NCI-H2107 (cell line): ENCODE data around the gene TAF1B.

Experiments
- DNase-seq: peaks from one replicate; lab custom pipeline; 2025; lab: John Stamatoyannopoulos, UW

TAF1B gene

GRCh38 chr2:9967053-9967775 is 123.9 kb downstream of the TAF1B start:
- DNase-seq = no peak

GRCh38 chr2:9968553-9969497 is 125.6 kb downstream of the TAF1B start:
- no peak for DNase-seq

- DNase-seq = no peak
Measured at GRCh38 chr2:9970200-9971044, 127.1 kb downstream of the TAF1B start.

DNA sequence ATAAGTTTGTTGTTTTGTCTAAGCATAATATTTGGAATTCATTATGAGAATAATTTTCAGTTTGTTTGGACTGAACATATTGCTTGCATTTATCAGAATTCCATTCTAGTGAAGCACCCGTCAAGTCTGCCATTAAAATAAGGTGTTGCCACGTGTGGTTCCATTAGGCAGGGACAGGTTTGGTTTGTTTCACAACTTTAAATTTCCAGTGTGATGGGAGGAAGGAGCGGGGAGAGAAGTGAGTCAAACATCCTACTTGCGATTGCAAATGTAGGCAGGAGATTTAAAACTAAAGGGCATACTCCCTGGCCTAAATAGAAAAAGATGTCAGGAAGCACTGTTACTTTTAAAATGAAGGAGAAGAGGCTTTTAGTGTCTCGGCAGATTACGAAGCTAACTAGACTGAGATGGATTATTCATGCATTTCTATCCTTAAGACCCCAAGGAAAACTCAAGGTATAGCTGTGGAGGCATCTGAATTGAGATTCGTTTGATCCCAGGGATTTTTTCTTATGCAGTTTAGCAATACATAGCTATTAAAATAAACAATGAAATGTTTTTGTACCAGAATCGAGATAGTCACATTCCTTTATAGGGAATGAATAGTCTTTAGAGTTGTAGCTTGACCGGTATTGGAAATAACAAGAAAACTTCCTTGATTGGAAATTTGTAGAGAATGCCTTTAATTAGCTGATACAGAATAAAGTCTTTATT is 128.0 kb downstream of the TAF1B start:
- no peak for DNase-seq

GRCh38 chr2:9971890-9972289 is 128.6 kb downstream of the TAF1B start:
- no peak for DNase-seq

- DNase-seq = no peak
Measured at GRCh38 chr2:9972621-9973479, 129.6 kb downstream of the TAF1B start.

DNA sequence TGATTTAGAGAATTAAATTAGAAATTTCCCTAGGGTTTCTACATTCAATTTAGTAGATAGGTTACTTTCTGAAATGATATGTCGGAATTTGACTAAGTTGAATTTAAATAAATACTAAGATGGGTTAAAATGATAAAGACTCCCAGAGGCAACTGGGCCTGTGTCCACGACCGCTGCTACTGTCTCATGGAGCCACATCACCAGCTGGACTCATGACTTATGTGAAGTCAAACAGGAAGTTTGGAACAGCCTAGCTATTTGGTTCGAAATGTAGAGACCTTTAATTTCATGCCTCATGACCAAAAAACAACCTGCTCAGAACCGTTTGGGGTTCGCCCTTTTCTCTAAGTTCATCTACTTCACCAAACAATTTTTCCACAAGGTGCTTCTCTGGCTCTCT is 130.4 kb downstream of the TAF1B start:
- no peak for DNase-seq

DNA sequence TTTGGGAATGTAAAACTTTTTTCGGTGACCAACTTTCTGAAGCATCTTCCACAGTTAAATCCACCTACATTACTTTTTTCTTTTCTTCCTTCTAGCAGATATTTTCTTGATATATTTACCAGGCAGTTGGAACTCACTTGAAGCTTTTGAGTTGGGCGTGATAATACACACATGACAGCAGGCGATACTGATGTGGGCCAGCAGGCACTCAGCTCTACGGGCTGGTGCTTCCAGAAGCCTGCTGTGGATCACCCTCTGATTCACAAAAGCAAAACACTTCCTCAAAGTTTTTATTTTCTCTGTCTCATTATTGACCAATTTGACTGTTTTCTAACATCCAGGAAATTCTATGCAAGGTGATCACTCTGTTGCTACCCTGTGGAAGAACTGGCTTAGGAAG is 131.1 kb downstream of the TAF1B start:
- DNase-seq = no peak

GRCh38 chr2:9975328-9975727 is 132.1 kb downstream of the TAF1B start:
- no peak for DNase-seq

DNA sequence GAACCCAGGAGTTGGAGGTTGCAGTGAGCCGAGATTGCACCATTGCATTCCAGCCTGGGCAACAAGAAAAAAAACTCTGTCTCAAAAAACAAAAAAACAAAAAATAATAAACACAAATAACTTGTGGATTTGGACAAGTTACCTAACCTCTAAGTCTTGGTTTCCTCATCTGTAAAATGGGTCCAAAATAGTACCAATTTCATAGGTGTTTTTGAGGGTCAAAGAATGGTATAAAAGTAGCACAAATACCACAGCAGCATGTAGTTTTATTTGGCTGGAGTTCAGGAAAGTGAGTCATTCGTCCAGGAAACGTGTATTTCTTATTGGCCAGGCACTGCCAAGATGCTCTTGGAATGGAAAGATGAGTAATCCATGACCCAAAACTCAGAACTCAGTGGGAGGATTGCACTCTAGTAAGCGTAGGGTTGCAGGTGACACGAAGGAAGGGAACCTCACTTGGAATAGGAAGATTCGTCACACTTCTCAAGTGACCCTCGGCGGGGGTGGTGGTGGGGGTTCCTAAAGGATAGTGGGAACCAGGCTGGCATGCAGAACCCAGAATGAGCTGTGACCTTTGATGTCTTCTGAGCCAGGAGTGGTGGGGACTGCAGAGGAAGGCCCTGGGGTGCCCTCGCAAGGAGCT is 132.7 kb downstream of the TAF1B start:
- no peak for DNase-seq

DNA sequence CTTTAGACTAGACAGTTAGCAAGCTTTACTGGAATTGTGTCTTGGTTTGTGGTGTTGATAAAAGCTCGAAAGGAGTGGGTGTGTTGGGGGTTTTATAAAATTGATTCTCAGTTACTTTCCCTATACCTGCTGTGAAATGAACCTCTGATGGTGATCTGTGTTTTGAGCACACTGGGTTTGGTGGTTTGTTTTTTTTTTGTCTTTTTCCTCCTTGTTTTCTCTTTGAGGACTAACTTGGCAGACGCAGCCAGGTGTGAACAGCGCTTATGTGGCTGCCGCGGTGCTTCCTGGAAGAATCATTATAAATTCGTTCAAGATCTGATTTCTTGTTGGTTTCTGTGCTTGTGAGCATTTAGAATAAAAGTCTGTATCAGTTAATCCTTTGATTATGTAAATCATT is 136.7 kb downstream of the TAF1B start:
- DNase-seq = peak; percentile 12

DNA sequence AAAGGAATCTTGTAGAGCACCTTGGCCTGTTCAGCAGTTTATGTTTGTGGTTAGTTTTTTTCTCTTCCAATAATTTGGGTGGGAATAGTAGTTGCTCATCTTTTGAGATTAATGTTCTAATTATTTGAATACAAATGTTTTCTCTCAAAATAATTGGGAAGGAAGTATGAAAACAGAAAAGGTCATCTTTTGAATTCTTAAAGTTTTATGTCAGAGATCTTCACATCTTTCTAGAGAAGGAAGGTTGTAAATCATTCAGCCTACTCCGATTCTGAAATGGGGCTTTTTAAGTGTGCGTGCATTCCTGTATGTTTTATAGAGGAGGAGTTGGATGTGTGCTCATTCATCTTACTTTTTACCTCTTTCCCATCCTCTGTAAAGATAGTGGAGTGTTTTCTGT is 137.2 kb downstream of the TAF1B start:
- DNase-seq = no peak

DNA sequence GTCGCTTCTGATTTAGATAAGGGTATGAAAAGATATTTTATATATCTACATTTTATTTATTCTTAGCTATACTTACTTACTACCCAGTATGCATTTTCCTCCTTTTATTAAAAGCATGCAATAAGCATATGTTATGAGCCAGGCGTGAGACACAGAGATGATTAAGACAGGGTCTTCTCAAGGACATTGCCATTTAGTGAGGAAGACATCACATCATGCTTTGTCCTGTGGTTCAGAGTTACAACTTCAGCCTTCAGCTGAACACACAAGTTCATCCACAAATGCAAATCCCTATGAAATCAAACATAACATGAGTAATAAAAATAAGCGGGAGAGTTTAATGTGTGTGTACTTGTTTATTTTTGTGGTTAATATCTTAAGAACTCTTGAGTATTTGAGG is 138.4 kb downstream of the TAF1B start:
- no peak for DNase-seq

- no peak for DNase-seq
Measured at GRCh38 chr2:9982248-9982647, 139.0 kb downstream of the TAF1B start.

- DNase-seq = no peak
Measured at GRCh38 chr2:9982891-9983290, 139.6 kb downstream of the TAF1B start.

GRCh38 chr2:9983401-9984216 is 140.3 kb downstream of the TAF1B start:
- DNase-seq = no peak
